ENCODE measurements around the gene ZFP64.

DNA sequence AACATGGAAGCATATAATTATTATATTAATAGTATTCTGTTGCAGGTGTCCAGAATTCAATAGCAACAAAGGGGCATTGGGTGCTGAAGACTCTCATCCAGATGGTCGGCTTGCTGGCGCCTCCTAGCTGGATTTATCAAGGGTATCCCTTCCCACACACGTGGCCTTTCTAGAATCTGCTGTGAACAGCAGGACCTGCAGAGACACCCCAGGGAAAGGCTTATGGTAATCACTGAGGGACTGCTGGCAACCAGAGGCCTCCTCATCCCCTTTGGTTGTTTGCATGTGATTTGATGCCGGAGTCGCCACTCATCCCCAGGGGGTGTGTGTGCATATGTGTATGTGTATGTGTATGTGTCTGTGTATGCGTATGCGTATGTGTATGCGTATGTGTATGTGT, 20.6 kb downstream of the ZFP64 start:
- TF ChIP-seq CTCF (IDR thresholded peaks at IDR 0.05) (no peak), POLR2A (IDR thresholded peaks at IDR 0.05) (no peak), POLR2AphosphoS5 (IDR thresholded peaks at IDR 0.05) (no peak)
